A549 (cell line): Measurements from ENCODE around the gene AIG1.

Source experiments
- CTCF ChIP-seq: fragments of >200 bp; sonication (Bioruptor Twin); formaldehyde crosslinking; IDR thresholded peaks from 3 replicates; pipeline ENCODE4 v1.5.1; 2016
- KDM5A ChIP-seq: fragments of 200-600 bp; sonication (generic); IDR thresholded peaks from 2 replicates; pipeline ENCODE4 v1.6.1; 2016; ENCODE audit warnings: antibody characterized with exemption, mild to moderate bottlenecking
- MYC ChIP-seq: IDR thresholded peaks from 2 replicates; pipeline ENCODE4 v1.6.1; 2012; ENCODE audit warnings: mild to moderate bottlenecking, inconsistent platforms, low read length, improper control_type of control experiment, borderline replicate concordance
- RCOR1 ChIP-seq: fragments of 150-350 bp; IDR thresholded peaks from 2 replicates; pipeline ENCODE4 v1.6.1; 2014; ENCODE audit warnings: antibody characterized with exemption, low read length, low read depth

GRCh38 chr6:143196525-143197225, 136.0 kb downstream of the AIG1 start:
- no peak for TF ChIP-seq RCOR1
- TF ChIP-seq CTCF, result no peak
- no peak for TF ChIP-seq KDM5A
- no peak for TF ChIP-seq MYC
